Measurements from ENCODE around the gene IFIT3.

IFIT3 gene

GRCh38 chr10:89301721-89302445 is 25.9 kb upstream of the IFIT3 start, which contains the start of gene IFIT2:
TSS of gene IFIT2 (plus strand) at chr10:89302046. CDS start at chr10:89302124, 78 bp downstream.
- TF ChIP-seq EZH2phosphoT487 (IDR thresholded peaks at IDR 0.05; ENCODE audit: low read depth) (no peak), CTCF (IDR thresholded peaks at IDR 0.05; ENCODE audit: low read depth, low read length) (no peak)
- Histone ChIP-seq H2AFZ (ENCODE audit: low read depth, low read length) (peak within 1 kb of the TSS; percentile 23), H3K9ac (ENCODE audit: low read length) (peak within 1 kb of the TSS; percentile 53), H3K4me2 (ENCODE audit: low read length) (peak within 1 kb of the TSS; percentile 87), H3K4me1 (ENCODE audit: low read length) (peaks cover 19% of the 10 kb centered on the region), H4K20me1 (ENCODE audit: insufficient read depth, low read length) (no peaks in the 10 kb centered on the region), H3K9me3 (ENCODE audit: insufficient read depth, low read length) (no peaks in the 10 kb centered on the region), H3K36me3 (replicated peaks; ENCODE audit: low read depth, low read length) (no peaks in the 10 kb centered on the region), H3K27ac (ENCODE audit: low read length) (peak within 1 kb of the TSS; percentile 62), H3K79me2 (ENCODE audit: low read length) (no peaks in the 10 kb centered on the region), H3K27me3 (ENCODE audit: low read depth, low read length) (no peaks in the 10 kb centered on the region), H3K4me3 (ENCODE audit: low read length) (peak within 1 kb of the TSS; percentile 75)

DNA sequence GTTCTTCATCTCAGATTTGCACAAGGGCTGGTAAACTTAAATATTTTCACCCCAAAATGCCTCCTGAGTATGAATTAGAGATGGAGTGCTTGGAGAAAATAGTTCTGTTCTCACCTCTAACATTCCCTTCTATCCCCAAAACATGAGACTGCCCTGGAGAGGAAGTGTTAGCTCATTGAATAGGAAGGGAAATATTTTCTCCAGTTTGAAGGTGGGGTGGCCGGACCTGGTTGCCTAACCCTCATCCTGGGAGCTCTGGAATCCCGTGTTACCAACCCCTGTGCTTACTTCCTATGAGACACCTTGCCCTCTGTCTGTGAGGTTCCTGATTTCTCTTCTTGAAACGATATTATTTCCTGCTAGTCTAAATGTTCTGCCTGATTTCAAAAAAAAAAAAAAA is 25.2 kb upstream of the IFIT3 start:
- Histone ChIP-seq H3K36me3 (replicated peaks; ENCODE audit: low read depth, low read length) (no peaks in the 10 kb centered on the region), H2AFZ (ENCODE audit: low read depth, low read length) (no peak overlapping the region), H3K4me3 (ENCODE audit: low read length) (peak overlapping the region; percentile 75), H3K4me2 (ENCODE audit: low read length) (peak overlapping the region; percentile 87), H4K20me1 (ENCODE audit: insufficient read depth, low read length) (no peaks in the 10 kb centered on the region), H3K27ac (ENCODE audit: low read length) (no peak overlapping the region), H3K4me1 (ENCODE audit: low read length) (peaks cover 18% of the 10 kb centered on the region), H3K79me2 (ENCODE audit: low read length) (no peaks in the 10 kb centered on the region), H3K9ac (ENCODE audit: low read length) (peak overlapping the region; percentile 53; the same call in 1 of the 2 replicates), H3K27me3 (ENCODE audit: low read depth, low read length) (no peaks in the 10 kb centered on the region), H3K9me3 (ENCODE audit: insufficient read depth, low read length) (no peaks in the 10 kb centered on the region)
- TF ChIP-seq EZH2phosphoT487 (IDR thresholded peaks at IDR 0.05; ENCODE audit: low read depth) (no peak), CTCF (IDR thresholded peaks at IDR 0.05; ENCODE audit: low read depth, low read length) (no peak)

DNA sequence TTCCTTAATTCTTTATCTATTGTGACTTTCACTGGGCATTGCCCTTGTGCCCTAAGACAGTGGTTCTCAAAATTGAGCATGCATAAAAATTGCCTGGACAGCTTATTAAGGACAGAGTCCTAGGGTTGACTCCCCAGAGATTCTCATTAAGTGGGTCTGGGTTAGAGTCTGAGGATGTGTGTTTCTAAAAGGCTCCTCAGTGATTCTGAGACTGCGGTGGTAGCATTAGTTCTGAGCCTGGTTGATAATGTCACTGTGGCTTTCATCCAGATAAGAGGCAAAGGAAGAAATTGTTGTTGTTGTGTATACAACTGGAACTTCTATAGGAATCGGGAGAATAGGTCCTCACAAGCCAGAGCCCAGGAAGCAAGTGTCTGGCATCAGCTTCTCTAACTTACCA is 24.6 kb upstream of the IFIT3 start:
- no peak overlapping the region for H2AFZ ChIP-seq (ENCODE audit: low read depth, low read length)
- H3K4me1 ChIP-seq (ENCODE audit: low read length) = peaks cover 18% of the 10 kb centered on the region
- no peak overlapping the region for H3K4me2 ChIP-seq (ENCODE audit: low read length)
- no peaks in the 10 kb centered on the region for H3K36me3 ChIP-seq (replicated peaks; ENCODE audit: low read depth, low read length)
- H3K27me3 ChIP-seq (ENCODE audit: low read depth, low read length) = no peaks in the 10 kb centered on the region
- H4K20me1 ChIP-seq (ENCODE audit: insufficient read depth, low read length) = no peaks in the 10 kb centered on the region
- no peak overlapping the region for H3K9ac ChIP-seq (ENCODE audit: low read length)
- no peak overlapping the region for H3K27ac ChIP-seq (ENCODE audit: low read length)
- H3K9me3 ChIP-seq (ENCODE audit: insufficient read depth, low read length) = no peaks in the 10 kb centered on the region
- TF ChIP-seq EZH2phosphoT487 (IDR thresholded peaks at IDR 0.05; ENCODE audit: low read depth) (no peak), CTCF (IDR thresholded peaks at IDR 0.05; ENCODE audit: low read depth, low read length) (no peak)
- no peak overlapping the region for H3K4me3 ChIP-seq (ENCODE audit: low read length)
- H3K79me2 ChIP-seq (ENCODE audit: low read length) = no peaks in the 10 kb centered on the region

- no peaks in the 10 kb centered on the region for H3K79me2 ChIP-seq (ENCODE audit: low read length)
- H3K9ac ChIP-seq (ENCODE audit: low read length) = no peak overlapping the region
- peaks cover 18% of the 10 kb centered on the region for H3K4me1 ChIP-seq (ENCODE audit: low read length)
- no peak overlapping the region for H2AFZ ChIP-seq (ENCODE audit: low read depth, low read length)
- no peak overlapping the region for H3K4me2 ChIP-seq (ENCODE audit: low read length)
- no peaks in the 10 kb centered on the region for H3K36me3 ChIP-seq (replicated peaks; ENCODE audit: low read depth, low read length)
- no peak overlapping the region for H3K27ac ChIP-seq (ENCODE audit: low read length)
- no peaks in the 10 kb centered on the region for H3K27me3 ChIP-seq (ENCODE audit: low read depth, low read length)
- no peaks in the 10 kb centered on the region for H3K9me3 ChIP-seq (ENCODE audit: insufficient read depth, low read length)
- no peak for TF ChIP-seq CTCF (IDR thresholded peaks at IDR 0.05; ENCODE audit: low read depth, low read length)
- no peak for TF ChIP-seq EZH2phosphoT487 (IDR thresholded peaks at IDR 0.05; ENCODE audit: low read depth)
- H3K4me3 ChIP-seq (ENCODE audit: low read length) = no peak overlapping the region
- no peaks in the 10 kb centered on the region for H4K20me1 ChIP-seq (ENCODE audit: insufficient read depth, low read length)
Observed at GRCh38 chr10:89304026-89304425, 23.8 kb upstream of the IFIT3 start.
